ENCODE data around the gene SMC1A. TPM values are rescaled to one million over a fixed set of nuclear protein-coding genes. Genes with fewer than 3 reads are reported as not detected.
"Not testable (repeated sequence)": the region's sequence is repeated elsewhere in the genome, so short reads cannot be mapped to it uniquely, and the experiment has no call there.

Gene SMC1A
- total RNA-seq, 1 experiment from 2014 or later = 111 TPM

DNA sequence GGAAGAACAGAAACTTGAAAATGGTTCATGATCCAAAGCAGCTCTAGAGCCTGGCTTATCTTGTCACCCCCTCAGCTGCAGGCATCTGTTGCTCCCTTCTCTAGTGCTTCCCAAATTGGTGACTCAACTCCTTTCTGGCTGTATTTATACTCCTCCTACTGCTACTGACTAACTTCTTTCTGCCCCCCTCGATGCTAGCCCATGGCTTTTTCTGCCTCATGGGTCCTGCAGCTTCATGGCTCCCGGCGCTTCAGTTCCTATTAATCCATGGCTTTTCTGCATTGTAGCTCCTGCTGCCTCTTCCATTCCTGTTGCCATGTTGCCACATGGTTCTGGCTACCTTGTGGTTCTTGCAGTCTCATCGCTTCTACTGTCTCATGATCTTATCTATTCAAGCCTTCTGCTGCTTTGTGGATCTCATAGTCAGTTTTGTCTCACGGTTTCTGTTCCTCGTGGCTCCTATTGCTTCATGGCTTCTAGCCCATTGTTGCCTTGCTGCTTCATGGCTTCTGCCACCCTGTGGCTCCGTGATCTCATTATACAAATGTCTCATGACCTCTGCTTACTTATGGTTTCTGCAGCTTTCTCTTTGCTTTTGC, 48.1 kb downstream of the SMC1A start:
- BruUV-seq (replicated peaks) = no TSS peak
- intact Hi-C loops (cut with micrococcal nuclease; ENCODE audit: unreplicated experiment) (no loop called here), in situ Hi-C loops (cut with HindIII; ENCODE audit: low pct_unique_long_range_greater_than_20kb, low sequenced_read_pairs) (no loop called here)
- Histone ChIP-seq H3K9me3 (ENCODE audit: control insufficient read depth, insufficient read depth, low read depth, low read length) (no peaks in the 10 kb centered on the region), H3K4me3 (ENCODE audit: low read depth in 2 of 2, low read length in 2 of 2) (no peak overlapping the region), H3K36me3 (ENCODE audit: control insufficient read depth, insufficient read depth, low read length) (no peaks in the 10 kb centered on the region; the same call in 1 of the 2 replicates), H3K4me1 (ENCODE audit: control insufficient read depth, insufficient read depth, low read length) (no peaks in the 10 kb centered on the region), H3K27me3 (ENCODE audit: control insufficient read depth, insufficient read depth, low read length) (no peaks in the 10 kb centered on the region), H3K27ac (ENCODE audit: low read length) (no peak overlapping the region)
- ChIA-PET CTCF (interaction anchor here (0.6 to 0.8 kb wide), 2 partner anchors 72 to 88 kb away, joined by 3 read pairs; no protein-coding TSS in a partner anchor), POLR2A (no interaction called here)
- TF ChIP-seq POLR2AphosphoS5 (IDR thresholded peaks at IDR 0.05; ENCODE audit: low read depth, low read length) = no peak
- TF ChIP-seq, protein P1, sequence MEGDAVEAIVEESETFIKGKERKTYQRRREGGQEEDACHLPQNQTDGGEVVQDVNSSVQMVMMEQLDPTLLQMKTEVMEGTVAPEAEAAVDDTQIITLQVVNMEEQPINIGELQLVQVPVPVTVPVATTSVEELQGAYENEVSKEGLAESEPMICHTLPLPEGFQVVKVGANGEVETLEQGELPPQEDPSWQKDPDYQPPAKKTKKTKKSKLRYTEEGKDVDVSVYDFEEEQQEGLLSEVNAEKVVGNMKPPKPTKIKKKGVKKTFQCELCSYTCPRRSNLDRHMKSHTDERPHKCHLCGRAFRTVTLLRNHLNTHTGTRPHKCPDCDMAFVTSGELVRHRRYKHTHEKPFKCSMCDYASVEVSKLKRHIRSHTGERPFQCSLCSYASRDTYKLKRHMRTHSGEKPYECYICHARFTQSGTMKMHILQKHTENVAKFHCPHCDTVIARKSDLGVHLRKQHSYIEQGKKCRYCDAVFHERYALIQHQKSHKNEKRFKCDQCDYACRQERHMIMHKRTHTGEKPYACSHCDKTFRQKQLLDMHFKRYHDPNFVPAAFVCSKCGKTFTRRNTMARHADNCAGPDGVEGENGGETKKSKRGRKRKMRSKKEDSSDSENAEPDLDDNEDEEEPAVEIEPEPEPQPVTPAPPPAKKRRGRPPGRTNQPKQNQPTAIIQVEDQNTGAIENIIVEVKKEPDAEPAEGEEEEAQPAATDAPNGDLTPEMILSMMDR (IDR thresholded peaks at IDR 0.05) = no peak
- TF ChIP-seq, protein P2, sequence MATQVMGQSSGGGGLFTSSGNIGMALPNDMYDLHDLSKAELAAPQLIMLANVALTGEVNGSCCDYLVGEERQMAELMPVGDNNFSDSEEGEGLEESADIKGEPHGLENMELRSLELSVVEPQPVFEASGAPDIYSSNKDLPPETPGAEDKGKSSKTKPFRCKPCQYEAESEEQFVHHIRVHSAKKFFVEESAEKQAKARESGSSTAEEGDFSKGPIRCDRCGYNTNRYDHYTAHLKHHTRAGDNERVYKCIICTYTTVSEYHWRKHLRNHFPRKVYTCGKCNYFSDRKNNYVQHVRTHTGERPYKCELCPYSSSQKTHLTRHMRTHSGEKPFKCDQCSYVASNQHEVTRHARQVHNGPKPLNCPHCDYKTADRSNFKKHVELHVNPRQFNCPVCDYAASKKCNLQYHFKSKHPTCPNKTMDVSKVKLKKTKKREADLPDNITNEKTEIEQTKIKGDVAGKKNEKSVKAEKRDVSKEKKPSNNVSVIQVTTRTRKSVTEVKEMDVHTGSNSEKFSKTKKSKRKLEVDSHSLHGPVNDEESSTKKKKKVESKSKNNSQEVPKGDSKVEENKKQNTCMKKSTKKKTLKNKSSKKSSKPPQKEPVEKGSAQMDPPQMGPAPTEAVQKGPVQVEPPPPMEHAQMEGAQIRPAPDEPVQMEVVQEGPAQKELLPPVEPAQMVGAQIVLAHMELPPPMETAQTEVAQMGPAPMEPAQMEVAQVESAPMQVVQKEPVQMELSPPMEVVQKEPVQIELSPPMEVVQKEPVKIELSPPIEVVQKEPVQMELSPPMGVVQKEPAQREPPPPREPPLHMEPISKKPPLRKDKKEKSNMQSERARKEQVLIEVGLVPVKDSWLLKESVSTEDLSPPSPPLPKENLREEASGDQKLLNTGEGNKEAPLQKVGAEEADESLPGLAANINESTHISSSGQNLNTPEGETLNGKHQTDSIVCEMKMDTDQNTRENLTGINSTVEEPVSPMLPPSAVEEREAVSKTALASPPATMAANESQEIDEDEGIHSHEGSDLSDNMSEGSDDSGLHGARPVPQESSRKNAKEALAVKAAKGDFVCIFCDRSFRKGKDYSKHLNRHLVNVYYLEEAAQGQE (IDR thresholded peaks at IDR 0.05; ENCODE audit: insufficient read depth in 1 of 2, low read depth in 2 of 2, low read length in 1 of 2) = no peak
- ATAC-seq = no peak
- DNase-seq (ENCODE audit: low read depth, low spot score) = no peak

DNA sequence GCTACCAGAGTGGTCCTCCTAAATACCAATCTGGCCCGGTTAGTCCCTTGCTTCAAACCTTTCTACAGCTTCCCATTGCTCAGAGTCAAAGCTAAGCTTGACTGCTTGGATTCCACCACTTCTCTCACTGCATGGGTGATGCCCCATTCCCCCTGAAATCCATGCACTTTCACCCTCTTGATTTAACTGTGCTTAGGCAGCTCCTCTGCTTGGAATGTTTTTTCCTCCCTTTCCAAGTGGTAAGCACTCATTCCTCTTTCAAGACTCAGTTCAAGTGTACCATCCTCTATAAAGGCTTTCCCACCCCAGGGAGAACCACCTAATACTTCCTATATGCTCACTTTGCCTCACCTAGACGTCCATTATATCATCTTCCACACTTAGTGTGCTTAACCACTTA, 49.1 kb downstream of the SMC1A start:
- CTCF ChIA-PET = no interaction called here

DNA sequence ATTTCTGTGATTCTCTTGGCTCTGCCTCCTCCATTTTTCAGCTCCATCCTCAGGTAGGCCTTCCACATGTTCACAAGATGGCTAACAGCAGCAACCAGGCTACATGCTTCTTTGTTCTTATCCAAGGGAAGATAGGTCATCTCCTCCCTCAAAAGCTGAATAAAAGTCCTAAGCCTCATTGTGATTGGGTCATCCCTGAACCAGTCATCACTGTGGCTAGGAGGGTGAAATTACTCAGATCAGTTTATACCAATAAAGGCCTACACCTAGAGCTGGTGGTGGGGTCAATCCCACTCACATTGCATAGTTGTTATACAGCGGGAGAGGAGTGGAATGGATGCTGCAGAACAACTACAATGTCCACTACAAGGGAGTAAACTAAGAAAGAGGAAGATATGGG, 56.0 kb downstream of the SMC1A start:
- intact Hi-C loops (cut with micrococcal nuclease; ENCODE audit: unreplicated experiment); H3K27me3 ChIP-seq (ENCODE audit: control insufficient read depth, insufficient read depth, low read length); H3K36me3 ChIP-seq (ENCODE audit: control insufficient read depth, insufficient read depth, low read length); POLR2A ChIA-PET; H3K4me1 ChIP-seq (ENCODE audit: control insufficient read depth, insufficient read depth, low read length); DNase-seq (ENCODE audit: low read depth, low spot score); in situ Hi-C loops (cut with HindIII; ENCODE audit: low pct_unique_long_range_greater_than_20kb, low sequenced_read_pairs); ATAC-seq; H3K4me3 ChIP-seq (ENCODE audit: low read depth in 2 of 2, low read length in 2 of 2); H3K9me3 ChIP-seq (ENCODE audit: control insufficient read depth, insufficient read depth, low read depth, low read length); BruUV-seq (replicated peaks); CTCF ChIA-PET; H3K27ac ChIP-seq (ENCODE audit: low read length): not testable (repeated sequence)

More for the DNA sequence above, 49.1 kb downstream of the SMC1A start:
- Histone ChIP-seq H3K9me3 (ENCODE audit: control insufficient read depth, insufficient read depth, low read depth, low read length) (no peaks in the 10 kb centered on the region), H3K4me1 (ENCODE audit: control insufficient read depth, insufficient read depth, low read length) (no peaks in the 10 kb centered on the region), H3K36me3 (ENCODE audit: control insufficient read depth, insufficient read depth, low read length) (no peaks in the 10 kb centered on the region), H3K27me3 (ENCODE audit: control insufficient read depth, insufficient read depth, low read length) (no peaks in the 10 kb centered on the region), H3K4me3 (ENCODE audit: low read depth in 2 of 2, low read length in 2 of 2) (no peak overlapping the region), H3K27ac (ENCODE audit: low read length) (no peak overlapping the region)
- TF ChIP-seq TCF7L2 (IDR thresholded peaks at IDR 0.05; ENCODE audit: low read depth, low read length) (no peak), POLR2AphosphoS5 (IDR thresholded peaks at IDR 0.05; ENCODE audit: low read depth, low read length) (no peak), SIN3A (IDR thresholded peaks at IDR 0.05; ENCODE audit: borderline replicate concordance, insufficient read depth, low read depth, low read length) (no peak)
- TF ChIP-seq, protein P2 (IDR thresholded peaks at IDR 0.05; ENCODE audit: insufficient read depth in 1 of 2, low read depth in 2 of 2, low read length in 1 of 2) = no peak
- TF ChIP-seq, protein P1 (IDR thresholded peaks at IDR 0.05) = no peak
- ATAC-seq (peak; percentile 45), DNase-seq (ENCODE audit: low read depth, low spot score) (no peak)
- intact Hi-C loops (cut with micrococcal nuclease; ENCODE audit: unreplicated experiment) (no loop called here), in situ Hi-C loops (cut with HindIII; ENCODE audit: low pct_unique_long_range_greater_than_20kb, low sequenced_read_pairs) (no loop called here)
- POLR2A ChIA-PET = interaction anchor here (0.6 kb wide), 1 partner anchor 14 kb away, joined by 3 read pairs; no protein-coding TSS in a partner anchor
- no TSS peak for BruUV-seq (replicated peaks)
